ENCODE results near the gene NAGS. TPM values are rescaled to one million over a fixed set of nuclear protein-coding genes. Genes with fewer than 3 reads are reported as not detected.

The NAGS gene
- total and polyA plus RNA-seq, 2 experiments from 2014 or later = 4.2 to 7.2 TPM

- TF ChIP-seq ETS1 (IDR thresholded peaks at IDR 0.05) = no peak
- no peak for TF ChIP-seq ZNF331 (CRISPR knock-in tag; IDR thresholded peaks at IDR 0.05; ENCODE audit: low read depth)
- TF ChIP-seq EZH2phosphoT487 (IDR thresholded peaks at IDR 0.05; ENCODE audit: unreplicated experiment) = no peak
- no peak for TF ChIP-seq ZNF462 (CRISPR knock-in tag; IDR thresholded peaks at IDR 0.05)
- TF ChIP-seq CREB1 (CRISPR knock-in tag; IDR thresholded peaks at IDR 0.05; ENCODE audit: low read depth) = no peak
- no peak for TF ChIP-seq ZNF114 (CRISPR knock-in tag; IDR thresholded peaks at IDR 0.05)
Measured at GRCh38 chr17:44023545-44024270, 19.3 kb downstream of the NAGS start (continued).

- no peaks in the 10 kb centered on the region for H3K9me2 ChIP-seq (ENCODE audit: insufficient read depth)
- peaks cover 7% of the 10 kb centered on the region; the same call in 1 of the 2 replicates for H4K20me1 ChIP-seq (replicated peaks; ENCODE audit: insufficient read depth)
- Mint-ChIP-seq H3K4me1 (no peaks in the 10 kb centered on the region), H3K36me3 (ENCODE audit: low read depth) (peaks cover 5% of the 10 kb centered on the region; the same call in 2 of the 3 replicates), H3K27me3 (ENCODE audit: insufficient read depth, low read depth, poor library complexity) (peaks cover 5% of the 10 kb centered on the region), H3K9me3 (no peaks in the 10 kb centered on the region), H3K4me3 (no peak overlapping the region), H3K27ac (no peak overlapping the region)
- H3K4me1 ChIP-seq (ENCODE audit: insufficient read depth) = no peaks in the 10 kb centered on the region
- no peak for DNase-seq (ENCODE audit: low spot score)
- no peak overlapping the region for H3K4me3 ChIP-seq
- no peak overlapping the region for H3K27ac ChIP-seq (ENCODE audit: low read depth)
- H2AFZ ChIP-seq = no peak overlapping the region
- no peaks in the 10 kb centered on the region for H3K27me3 ChIP-seq (ENCODE audit: insufficient read depth)
- no peak overlapping the region for H3K4me2 ChIP-seq
- no peak; the same call in 1 of the 3 replicates for ATAC-seq
- H3K79me2 ChIP-seq (replicated peaks; ENCODE audit: insufficient read depth) = no peaks in the 10 kb centered on the region
- no peaks in the 10 kb centered on the region; the same call in 1 of the 2 replicates for H3K36me3 ChIP-seq (ENCODE audit: insufficient read depth)
- H3F3A ChIP-seq (replicated peaks; ENCODE audit: low read depth) = 0 out of 2 replicates have a peak, but pooled peaks cover 7% of the 10 kb centered on the region
- TF ChIP-seq ETS1 (IDR thresholded peaks at IDR 0.05) (no peak), STAT1 (IDR thresholded peaks at IDR 0.05; ENCODE audit: unreplicated experiment) (no peak), NANOG (IDR thresholded peaks at IDR 0.05; ENCODE audit: borderline replicate concordance) (no peak), ZNF331 (CRISPR knock-in tag; IDR thresholded peaks at IDR 0.05; ENCODE audit: low read depth) (no peak)
Measured at GRCh38 chr17:44024271-44024663, 19.8 kb downstream of the NAGS start.
